ENCODE measurements around the gene ZNF740.

GRCh38 chr12:53159195-53159839 lies 21.2 kb upstream of the ZNF740 start:
- no peak for TF ChIP-seq YY1 (IDR thresholded peaks at IDR 0.05; ENCODE audit: insufficient read depth, insufficient read length)
- no peak for TF ChIP-seq ZNF274 (IDR thresholded peaks at IDR 0.05; ENCODE audit: low read depth, low read length)
